Measurements from ENCODE around the gene CYLC1. TPM values are rescaled to one million over a fixed set of nuclear protein-coding genes. Genes with fewer than 3 reads are reported as not detected.
A peak's percentile ranks its signal among the peaks of the same experiment; 100 is the strongest.

CYLC1 gene
- total RNA-seq = not detected

DNA sequence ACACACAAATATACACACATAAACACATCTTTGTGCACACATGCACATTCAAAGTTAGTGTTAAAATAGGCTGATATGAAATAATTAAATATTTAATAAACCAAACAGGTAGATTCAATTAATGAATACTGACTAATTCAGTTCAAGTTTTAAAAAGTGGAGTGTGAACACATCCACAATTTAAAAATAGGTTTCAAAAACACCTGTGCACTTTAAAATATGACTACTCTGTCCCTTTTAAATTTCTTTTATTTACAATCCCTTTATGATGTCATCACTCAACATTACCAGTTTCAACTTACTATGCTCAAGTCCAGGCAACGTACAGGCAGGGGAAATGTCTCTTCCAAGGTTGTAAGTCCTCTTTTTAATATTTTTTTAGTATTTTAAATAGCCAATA lies at the start of gene CYLC1:
TSS of gene CYLC1 (plus strand) at position 301 of the 400 bp plus-strand sequence. CDS start at position 338, 37 bp downstream.
- Mint-ChIP-seq H3K27me3 (ENCODE audit: low read depth) (no peaks in the 10 kb centered on the region), H3K36me3 (ENCODE audit: insufficient read depth) (no peaks in the 10 kb centered on the region), H3K4me3 (no peak within 1 kb of the TSS), H3K9me3 (peaks cover 14% of the 10 kb centered on the region), H3K4me1 (ENCODE audit: low read depth) (no peaks in the 10 kb centered on the region)
- ATAC-seq (no peak), DNase-seq (no peak)

DNA sequence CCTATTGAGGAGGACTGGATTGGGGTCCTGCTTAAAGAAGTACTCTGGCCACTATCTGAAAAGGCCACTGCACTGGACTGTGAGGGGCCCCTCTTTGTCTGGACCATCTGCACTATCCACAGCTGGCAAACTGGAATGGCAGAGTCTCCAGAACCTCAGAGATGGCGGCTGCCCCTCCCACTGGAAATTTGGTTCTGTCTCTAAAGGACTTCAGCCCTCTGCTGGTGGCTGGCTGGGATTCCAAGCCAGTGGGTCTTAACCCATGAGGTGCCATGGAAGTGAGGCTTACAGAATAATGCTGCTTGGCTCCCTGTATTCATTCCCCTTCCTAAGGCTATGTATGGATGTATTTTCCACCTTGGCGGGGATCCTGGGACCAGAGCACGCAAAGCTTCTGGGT lies 41.6 kb upstream of the CYLC1 start:
- no peaks in the 10 kb centered on the region for H3K27me3 Mint-ChIP-seq (ENCODE audit: low read depth)
- H3K9me3 Mint-ChIP-seq = peaks cover 7% of the 10 kb centered on the region
- no peaks in the 10 kb centered on the region for H3K36me3 Mint-ChIP-seq (ENCODE audit: insufficient read depth)
- H3K4me1 Mint-ChIP-seq (ENCODE audit: low read depth) = no peaks in the 10 kb centered on the region
- ATAC-seq = no peak
- no peak overlapping the region for H3K4me3 Mint-ChIP-seq
- no peak for DNase-seq

DNA sequence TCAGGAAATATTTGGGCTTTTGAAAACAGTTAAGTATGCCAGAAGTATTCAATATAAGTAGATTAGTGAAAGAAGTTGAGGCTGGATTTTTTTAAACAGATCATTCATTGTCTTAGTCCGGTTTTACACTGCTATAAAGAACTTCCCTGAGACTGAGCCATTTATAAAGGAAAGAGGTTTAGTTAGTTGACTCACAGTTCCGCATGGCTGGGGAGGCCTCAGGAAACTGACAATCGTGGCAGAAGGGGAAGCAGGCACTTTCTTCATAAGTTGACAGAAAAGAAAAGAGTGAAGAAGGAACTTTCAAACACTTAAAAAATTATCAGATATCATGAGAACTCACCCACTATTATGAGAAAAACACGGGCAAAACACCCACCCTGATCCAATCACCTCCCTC lies 31.1 kb upstream of the CYLC1 start:
- no peaks in the 10 kb centered on the region for H3K36me3 Mint-ChIP-seq (ENCODE audit: insufficient read depth)
- H3K9me3 Mint-ChIP-seq = no peaks in the 10 kb centered on the region
- DNase-seq (no peak), ATAC-seq (no peak)
- H3K4me3 Mint-ChIP-seq = no peak overlapping the region
- H3K4me1 Mint-ChIP-seq (ENCODE audit: low read depth) = no peaks in the 10 kb centered on the region
- no peaks in the 10 kb centered on the region for H3K27me3 Mint-ChIP-seq (ENCODE audit: low read depth)

GRCh38 chrX:83845397-83845796 lies 15.5 kb upstream of the CYLC1 start:
- H3K4me1 Mint-ChIP-seq (ENCODE audit: low read depth) = no peaks in the 10 kb centered on the region
- no peak overlapping the region for H3K4me3 Mint-ChIP-seq
- ATAC-seq (peak in 1 of 2 donors; percentile 48), DNase-seq (no peak)
- no peaks in the 10 kb centered on the region for H3K9me3 Mint-ChIP-seq
- H3K27me3 Mint-ChIP-seq (ENCODE audit: low read depth) = no peaks in the 10 kb centered on the region
- no peaks in the 10 kb centered on the region for H3K36me3 Mint-ChIP-seq (ENCODE audit: insufficient read depth)

DNA sequence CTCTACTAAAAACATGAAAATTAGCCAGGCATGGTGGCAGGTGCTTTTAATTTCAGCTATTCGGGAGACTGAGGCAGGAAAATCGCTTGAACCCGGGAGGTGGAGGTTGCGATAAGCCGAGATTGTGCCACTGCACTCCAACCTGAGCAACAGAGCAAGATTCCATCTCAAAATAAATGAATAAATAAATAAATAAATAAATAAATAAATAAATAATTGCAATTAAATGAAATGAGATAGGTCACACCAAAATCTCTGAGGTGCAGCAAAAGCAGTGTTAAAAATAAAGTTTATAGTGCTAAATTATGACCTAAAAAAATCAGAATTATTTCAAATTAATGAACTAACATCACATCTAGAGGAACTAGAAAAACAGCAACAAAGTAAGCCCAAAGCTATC lies 13.6 kb upstream of the CYLC1 start:
- H3K36me3 Mint-ChIP-seq (ENCODE audit: insufficient read depth) = no peaks in the 10 kb centered on the region
- no peak overlapping the region for H3K4me3 Mint-ChIP-seq
- DNase-seq (no peak), ATAC-seq (no peak)
- no peaks in the 10 kb centered on the region for H3K9me3 Mint-ChIP-seq
- no peaks in the 10 kb centered on the region for H3K4me1 Mint-ChIP-seq (ENCODE audit: low read depth)
- no peaks in the 10 kb centered on the region for H3K27me3 Mint-ChIP-seq (ENCODE audit: low read depth)

- DNase-seq (no peak), ATAC-seq (no peak)
- Mint-ChIP-seq H3K27me3 (ENCODE audit: low read depth) (no peaks in the 10 kb centered on the region), H3K4me3 (no peak overlapping the region), H3K36me3 (ENCODE audit: insufficient read depth) (no peaks in the 10 kb centered on the region), H3K4me1 (ENCODE audit: low read depth) (no peaks in the 10 kb centered on the region), H3K9me3 (peaks cover 5% of the 10 kb centered on the region)
Measured at GRCh38 chrX:83888585-83888984, 27.6 kb downstream of the CYLC1 start.

GRCh38 chrX:83892433-83892832 lies 31.5 kb downstream of the CYLC1 start:
- no peak overlapping the region for H3K4me3 Mint-ChIP-seq
- no peaks in the 10 kb centered on the region for H3K36me3 Mint-ChIP-seq (ENCODE audit: insufficient read depth)
- no peak for DNase-seq
- peaks cover 5% of the 10 kb centered on the region for H3K9me3 Mint-ChIP-seq
- H3K4me1 Mint-ChIP-seq (ENCODE audit: low read depth) = no peaks in the 10 kb centered on the region
- no peaks in the 10 kb centered on the region for H3K27me3 Mint-ChIP-seq (ENCODE audit: low read depth)
- no peak for ATAC-seq

DNA sequence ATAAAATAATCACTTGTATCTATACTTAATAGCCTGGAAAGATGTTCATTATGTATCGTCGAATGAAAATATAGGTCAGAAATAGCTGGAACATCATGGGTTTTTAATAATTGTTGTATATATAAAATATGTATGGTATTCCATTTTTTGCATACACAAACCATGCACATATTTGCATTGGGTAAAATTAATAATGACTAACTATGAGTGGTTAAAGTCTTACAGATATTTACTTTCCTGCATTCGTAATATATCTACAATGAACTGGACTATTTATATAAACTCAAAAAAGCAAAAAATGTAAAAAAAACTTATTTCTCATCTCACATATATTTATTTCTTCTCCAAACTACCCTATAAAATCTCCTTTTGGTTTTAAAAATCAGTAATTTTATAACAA lies 46.0 kb downstream of the CYLC1 start:
- no peak for DNase-seq
- ATAC-seq = no peak
- Mint-ChIP-seq H3K4me3 (no peak overlapping the region), H3K36me3 (ENCODE audit: insufficient read depth) (no peaks in the 10 kb centered on the region), H3K4me1 (ENCODE audit: low read depth) (no peaks in the 10 kb centered on the region), H3K27me3 (ENCODE audit: low read depth) (no peaks in the 10 kb centered on the region), H3K9me3 (no peaks in the 10 kb centered on the region)

DNA sequence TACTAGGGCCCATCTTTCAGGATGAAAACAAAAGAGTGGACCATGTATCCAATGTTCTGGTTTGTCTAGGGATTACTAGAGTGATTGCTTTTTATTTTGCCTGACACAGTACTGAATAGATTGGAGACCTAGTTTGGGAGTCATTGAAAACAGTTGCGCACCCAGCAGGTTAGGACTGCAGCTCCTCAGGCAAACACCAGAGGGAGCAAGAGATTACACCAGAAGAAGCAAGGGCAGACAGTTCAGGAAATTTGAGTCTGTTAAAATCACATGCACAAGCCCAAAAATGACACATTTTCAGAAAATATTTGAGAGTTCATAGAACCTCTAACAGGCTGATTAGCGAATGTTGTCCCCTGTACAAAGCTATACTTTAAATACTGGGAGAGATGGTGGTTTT lies 55.6 kb downstream of the CYLC1 start:
- DNase-seq = no peak

GRCh38 chrX:83934220-83934619 lies 73.3 kb downstream of the CYLC1 start:
- no peaks in the 10 kb centered on the region for H3K27me3 Mint-ChIP-seq (ENCODE audit: low read depth)
- no peak for ATAC-seq
- H3K4me3 Mint-ChIP-seq = no peak overlapping the region

More for the DNA sequence above, 55.6 kb downstream of the CYLC1 start:
- H3K9me3 Mint-ChIP-seq = no peaks in the 10 kb centered on the region
- no peak overlapping the region for H3K4me3 Mint-ChIP-seq
- H3K4me1 Mint-ChIP-seq (ENCODE audit: low read depth) = no peaks in the 10 kb centered on the region
- H3K36me3 Mint-ChIP-seq (ENCODE audit: insufficient read depth) = no peaks in the 10 kb centered on the region
- ATAC-seq = no peak
- no peaks in the 10 kb centered on the region for H3K27me3 Mint-ChIP-seq (ENCODE audit: low read depth)

More at GRCh38 chrX:83934220-83934619, 73.3 kb downstream of the CYLC1 start:
- Mint-ChIP-seq H3K4me1 (ENCODE audit: low read depth) (no peaks in the 10 kb centered on the region), H3K9me3 (no peaks in the 10 kb centered on the region), H3K36me3 (ENCODE audit: insufficient read depth) (no peaks in the 10 kb centered on the region)
- no peak for DNase-seq
